T-cell (primary cell): ENCODE data around the gene GCLM. TPM values are rescaled to one million over a fixed set of nuclear protein-coding genes. Genes with fewer than 3 reads are reported as not detected.

Source experiments
- ATAC-seq, 4 experiments: fragments of 200-7000 bp in 3 of 4; fragments of 150-1000 bp in 1 of 4; cut with Tn5 transposase; replicated peaks in 1 of 4; 1 replicate in 3 of 4; 2 replicates in 1 of 4; pipeline ENCODE4 v1.10.0; 2021; ENCODE audit warnings: moderate library complexity in 3 of 4, mild to moderate bottlenecking in 2 of 4, moderate number of reproducible peaks in 1 of 4
- CTCF ChIA-PET, 2 donors: fragments of 300-600 bp; sonication (Branson Sonifier 250); formaldehyde crosslinking; loops; one replicate each; lab custom pipeline; 2022; ENCODE audit warnings: antibody characterized with exemption in 2 of 2; lab: Charles Lee
- POLR2A ChIA-PET, 2 donors: fragments of 300-600 bp; sonication (Branson Sonifier 250); formaldehyde crosslinking; loops; one replicate each; lab custom pipeline; 2022; ENCODE audit warnings: antibody characterized with exemption in 2 of 2; lab: Charles Lee
- DNase-seq, 35 experiments: peaks; one replicate each; pipeline versions ENCODE4 v3.0.0 to v3.0.0-alpha.2; 2013 to 2023
- H3K27ac ChIP-seq: one replicate; pipeline ENCODE4 v1.5.1; 2013; ENCODE audit warnings: low read length
- H3K27me3 ChIP-seq, 2 experiments: replicated peaks in 1 of 2; 1 replicate in 1 of 2; 2 replicates in 1 of 2; pipeline versions ENCODE4 v1.6.1 to v1.7.0; 2013; ENCODE audit warnings: low read length in 1 of 2, mixed read lengths in 1 of 2; ENCODE audit not compliant: control insufficient read depth in 2 of 2, insufficient read depth in 2 of 2; ENCODE audit errors: extremely low read depth in 1 of 2
- H3K36me3 ChIP-seq, 2 donors: 1 replicate in 1 of 2; 2 replicates in 1 of 2; pipeline versions ENCODE4 v1.6.1 to v1.7.0; 2013; ENCODE audit warnings: low read length in 1 of 2; ENCODE audit not compliant: control insufficient read depth in 2 of 2, insufficient read depth in 1 of 2; ENCODE audit errors: extremely low read depth in 1 of 2
- H3K4me1 ChIP-seq, 2 experiments: 1 replicate in 1 of 2; 2 replicates in 1 of 2; pipeline versions ENCODE4 v1.6.1 to v1.7.0; 2013; ENCODE audit warnings: low read length in 2 of 2, mixed read lengths in 1 of 2; ENCODE audit not compliant: insufficient read depth in 2 of 2, control insufficient read depth in 1 of 2; ENCODE audit errors: extremely low read depth in 1 of 2
- H3K4me3 ChIP-seq, 2 donors: 1 replicate in 1 of 2; 2 replicates in 1 of 2; pipeline versions ENCODE4 v1.5.1 to v1.7.0; 2013; ENCODE audit warnings: mild to moderate bottlenecking in 2 of 2, low read length in 1 of 2, moderate library complexity in 1 of 2; ENCODE audit not compliant: control insufficient read depth in 1 of 2; ENCODE audit errors: extremely low read depth in 1 of 2
- H3K9me3 ChIP-seq: 2 replicates; pipeline ENCODE4 v1.7.0; 2013
- H3K27ac Mint-ChIP-seq, 2 donors: one replicate each; pipeline ENCODE4 v1.8.0; 2020 to 2021; ENCODE audit warnings: mild to moderate bottlenecking in 2 of 2, mixed read lengths in 2 of 2
- H3K27me3 Mint-ChIP-seq, 2 donors: one replicate each; pipeline ENCODE4 v1.8.0; 2021 to 2022; ENCODE audit warnings: mixed read lengths in 2 of 2
- H3K36me3 Mint-ChIP-seq: one replicate; pipeline ENCODE4 v1.8.0; 2021; ENCODE audit warnings: mixed read lengths
- H3K4me1 Mint-ChIP-seq, 3 donors: one replicate each; pipeline ENCODE4 v1.8.0; 2020 to 2022; ENCODE audit warnings: mixed read lengths in 3 of 3, mild to moderate bottlenecking in 1 of 3
- H3K4me3 Mint-ChIP-seq, 3 donors: one replicate each; pipeline ENCODE4 v1.8.0; 2020 to 2022; ENCODE audit warnings: mild to moderate bottlenecking in 3 of 3, mixed read lengths in 3 of 3, moderate library complexity in 3 of 3
- H3K9me3 Mint-ChIP-seq, 3 donors: one replicate each; pipeline ENCODE4 v1.8.0; 2020 to 2022; ENCODE audit warnings: mixed read lengths in 3 of 3
- WGBS: methylation state at CpG from one replicate; pipeline ENCODE4 v1.1.5; 2013; ENCODE audit warnings: missing lambda C conversion rate; ENCODE audit not compliant: insufficient coverage; 5-methylcytosine and 5-hydroxymethylcytosine counted together
- total RNA-seq, 35 experiments: library from RNA in 6 of 35; stranded (reverse) in 6 of 35; fragments of 120-200 nt in 1 of 35; gene quantifications; one replicate each; pipeline versions ENCODE4 v1.2.1 to v1.2.4 and lab custom pipeline; 2013 to 2026

The GCLM gene
- total RNA-seq, 5 donors from 2014 or later (not counting 1 experiment from before 2014, with no cell fraction given): 8.7 to 20.6 (median 17.9) TPM

- no peaks in the 10 kb centered on the region for H3K9me3 ChIP-seq
- peak overlapping the region; percentile 84 to 87 (median 86) for H3K4me3 Mint-ChIP-seq
- no peak overlapping the region for H3K4me3 ChIP-seq
- H3K36me3 Mint-ChIP-seq: no peaks in the 10 kb centered on the region
- POLR2A ChIA-PET: interaction anchor here (0.6 to 0.9 kb wide), 4 partner anchors 31 to 569 kb away, joined by 4 to 15 read pairs (median 8); partner anchors contain the start of gene DNTTIP2 (in 1 of the 2)
- H3K27ac Mint-ChIP-seq: peak overlapping the region; percentile 80 to 87
- no peaks in the 10 kb centered on the region for H3K9me3 Mint-ChIP-seq
- CTCF ChIA-PET: interaction anchor here (0.6 to 2.6 kb wide), 19 partner anchors 24 to 606 kb away, joined by 3 to 20 read pairs (median 6); partner anchors contain the start of gene DNTTIP2 (in 2 of the 2)
- no peak for ATAC-seq
- H3K4me1 Mint-ChIP-seq: peaks cover 30 to 39% (median 32%) of the 10 kb centered on the region in 3 donors
- WGBS: 100% methylated on average over 1 of the region's 4 CpGs
- no peak for DNase-seq
- peaks cover 2 to 7% of the 10 kb centered on the region in 2 donors for H3K27me3 Mint-ChIP-seq
- no peaks in the 10 kb centered on the region for H3K27me3 ChIP-seq
- peak overlapping the region; percentile 61 for H3K27ac ChIP-seq
- no peaks in the 10 kb centered on the region for H3K36me3 ChIP-seq
- H3K4me1 ChIP-seq: peaks cover 3 to 5% of the 10 kb centered on the region in 2 experiments
Observed at GRCh38 chr1:93910305-93910704, 1.1 kb upstream of the GCLM start.

- H3K27ac Mint-ChIP-seq: peak overlapping the region; percentile 78 to 92
- ATAC-seq (peak; percentile 56 to 64 (median 59)), DNase-seq (peak; percentile 6 to 62 (median 38))
- ChIA-PET CTCF (interaction anchor here (0.6 to 2.6 kb wide), 8 partner anchors 21 to 866 kb away, joined by 3 to 20 read pairs (median 6); partner anchors contain the start of gene DNTTIP2 (in 1 of the 2)), POLR2A (no interaction called here)
- Histone ChIP-seq H3K36me3 (no peaks in the 10 kb centered on the region), H3K27me3 (no peaks in the 10 kb centered on the region), H3K4me3 (peak overlapping the region; percentile 54), H3K4me1 (peaks cover 7 to 10% of the 10 kb centered on the region in 2 experiments), H3K9me3 (no peaks in the 10 kb centered on the region), H3K27ac (peak overlapping the region; percentile 35)
- H3K36me3 Mint-ChIP-seq: no peaks in the 10 kb centered on the region
- under 1% methylated on average over 47 of the region's 49 CpGs for WGBS
- no peaks in the 10 kb centered on the region for H3K9me3 Mint-ChIP-seq
- peak overlapping the region; percentile 85 to 87 (median 87) for H3K4me3 Mint-ChIP-seq
- H3K4me1 Mint-ChIP-seq: peaks cover 44 to 49% (median 47%) of the 10 kb centered on the region in 3 donors
- H3K27me3 Mint-ChIP-seq: no peaks in the 10 kb centered on the region
Observed at GRCh38 chr1:93908394-93909145, 660 bp downstream of the GCLM start.

GRCh38 chr1:93907718-93908117 is 1.5 kb downstream of the GCLM start:
- peaks cover 7 to 10% of the 10 kb centered on the region in 2 experiments for H3K4me1 ChIP-seq
- peaks cover 44 to 49% (median 47%) of the 10 kb centered on the region in 3 donors for H3K4me1 Mint-ChIP-seq
- DNase-seq (no peak), ATAC-seq (no peak)
- H3K4me3 Mint-ChIP-seq: peak overlapping the region; percentile 71 to 87 (median 85)
- no peaks in the 10 kb centered on the region for H3K9me3 ChIP-seq
- no peaks in the 10 kb centered on the region for H3K36me3 ChIP-seq
- peaks cover 1% of the 10 kb centered on the region for H3K36me3 Mint-ChIP-seq
- POLR2A ChIA-PET: interaction anchor here in 1 of 2 donors (0.6 kb wide), 1 partner anchor 604 kb away, joined by 4 read pairs; no protein-coding TSS in a partner anchor
- H3K27ac Mint-ChIP-seq: peak overlapping the region; percentile 46 to 71
- H3K27me3 Mint-ChIP-seq: no peaks in the 10 kb centered on the region
- no peak overlapping the region for H3K4me3 ChIP-seq
- 80% methylated on average over 1 of the region's 3 CpGs for WGBS
- CTCF ChIA-PET: interaction anchor here in 1 of 2 donors (1.0 kb wide), 1 partner anchor 28 kb away, joined by 3 read pairs; no protein-coding TSS in a partner anchor
- H3K27me3 ChIP-seq: no peaks in the 10 kb centered on the region
- no peak overlapping the region for H3K27ac ChIP-seq
- no peaks in the 10 kb centered on the region for H3K9me3 Mint-ChIP-seq

- ChIA-PET CTCF (no interaction called here), POLR2A (no interaction called here)
- WGBS: no CpG with 5 or more reads among the region's 3 CpGs
- Mint-ChIP-seq H3K27ac (peak overlapping the region; percentile 35 to 52), H3K9me3 (no peaks in the 10 kb centered on the region), H3K4me3 (no peak overlapping the region), H3K4me1 (peaks cover 44 to 50% (median 49%) of the 10 kb centered on the region in 3 donors), H3K27me3 (no peaks in the 10 kb centered on the region), H3K36me3 (peaks cover 4% of the 10 kb centered on the region)
- Histone ChIP-seq H3K4me3 (no peak overlapping the region), H3K27me3 (no peaks in the 10 kb centered on the region), H3K27ac (no peak overlapping the region), H3K4me1 (peaks cover 7 to 10% of the 10 kb centered on the region in 2 experiments), H3K9me3 (no peaks in the 10 kb centered on the region), H3K36me3 (no peaks in the 10 kb centered on the region)
- DNase-seq (no peak), ATAC-seq (no peak)
Observed at GRCh38 chr1:93906480-93906879, 2.8 kb downstream of the GCLM start.

- POLR2A ChIA-PET: no interaction called here
- no peaks in the 10 kb centered on the region for H3K9me3 Mint-ChIP-seq
- H3K4me1 Mint-ChIP-seq: peaks cover 44 to 50% (median 49%) of the 10 kb centered on the region in 3 donors
- H3K4me3 Mint-ChIP-seq: no peak overlapping the region
- peaks cover 8% of the 10 kb centered on the region for H3K36me3 Mint-ChIP-seq
- DNase-seq (no peak), ATAC-seq (no peak)
- H3K36me3 ChIP-seq: peaks cover 0 to 3% of the 10 kb centered on the region in 2 donors
- no peak overlapping the region for H3K27ac ChIP-seq
- CTCF ChIA-PET: no interaction called here
- H3K4me1 ChIP-seq: peaks cover 7 to 10% of the 10 kb centered on the region in 2 experiments
- WGBS: no CpG with 5 or more reads among the region's 2 CpGs
- H3K27ac Mint-ChIP-seq: peak overlapping the region in 1 of 2 donors; percentile 39
- H3K27me3 Mint-ChIP-seq: no peaks in the 10 kb centered on the region
- no peaks in the 10 kb centered on the region for H3K27me3 ChIP-seq
- H3K9me3 ChIP-seq: no peaks in the 10 kb centered on the region
- no peak overlapping the region for H3K4me3 ChIP-seq
Observed at GRCh38 chr1:93905734-93906133, 3.5 kb downstream of the GCLM start.

GRCh38 chr1:93905051-93905450 is 4.2 kb downstream of the GCLM start:
- no peaks in the 10 kb centered on the region for H3K9me3 Mint-ChIP-seq
- no peak overlapping the region for H3K4me3 ChIP-seq
- ATAC-seq: no peak
- peaks cover 11% of the 10 kb centered on the region for H3K36me3 Mint-ChIP-seq
- ChIA-PET POLR2A (interaction anchor here in 1 of 2 donors (0.7 kb wide), 1 partner anchor 17 kb away, joined by 16 read pairs; no protein-coding TSS in a partner anchor), CTCF (interaction anchor here (0.8 to 1.0 kb wide), 2 partner anchors 26 to 276 kb away, joined by 3 to 4 read pairs; partner anchors contain the start of gene DNTTIP2 (in 1 of the 2))
- DNase-seq: no peak
- H3K27me3 Mint-ChIP-seq: no peaks in the 10 kb centered on the region
- H3K36me3 ChIP-seq: peaks cover 0 to 7% of the 10 kb centered on the region in 2 donors
- no peaks in the 10 kb centered on the region for H3K27me3 ChIP-seq
- H3K4me1 ChIP-seq: peaks cover 7 to 10% of the 10 kb centered on the region in 2 experiments
- H3K4me1 Mint-ChIP-seq: peaks cover 42 to 48% (median 44%) of the 10 kb centered on the region in 3 donors
- WGBS: no CpG with 5 or more reads among the region's 1 CpG
- no peak overlapping the region for H3K4me3 Mint-ChIP-seq
- H3K27ac Mint-ChIP-seq: peak overlapping the region; percentile 83 to 86
- H3K27ac ChIP-seq: peak overlapping the region; percentile 65
- H3K9me3 ChIP-seq: no peaks in the 10 kb centered on the region
